Sigmoid colon (tissue), 3 donors: Measurements from ENCODE around the gene NRP2.

Source experiments
- POLR2A ChIP-seq, 2 donors: fragments of 450-650 bp; IDR thresholded peaks; one replicate each; pipeline ENCODE4 v1.6.1; 2016; ENCODE audit warnings: antibody characterized with exemption in 2 of 2, mild to moderate bottlenecking in 2 of 2, moderate library complexity in 2 of 2
- TF ChIP-seq, protein P1 (sequence below), 4 experiments: fragments of 450-650 bp in 3 of 4; fragments of 200-600 bp in 1 of 4; IDR thresholded peaks; one replicate each; pipeline ENCODE4 v1.5.1; 2016 to 2019; ENCODE audit warnings: antibody characterized with exemption in 4 of 4, mild to moderate bottlenecking in 3 of 4, moderate library complexity in 2 of 4

DNA sequence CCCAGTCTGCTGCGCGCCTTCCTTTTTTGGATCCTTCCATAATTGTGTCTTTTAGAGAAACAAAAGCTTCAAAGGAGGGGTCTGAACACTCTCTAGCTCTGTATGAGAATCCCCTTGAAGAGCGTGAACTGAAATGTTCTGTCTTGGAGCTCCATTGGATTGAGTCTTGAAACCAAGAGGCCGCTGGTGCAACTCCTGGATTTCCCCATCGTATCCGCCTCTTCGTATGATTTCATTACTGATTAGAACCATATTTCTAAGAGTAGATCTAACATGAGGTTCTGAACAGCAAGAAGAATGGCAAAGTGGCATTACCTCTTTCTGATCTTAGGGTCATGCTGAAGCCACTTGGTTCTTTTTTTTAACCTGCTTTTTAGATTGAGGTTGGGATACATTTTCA is 31.4 kb upstream of the NRP2 start:
- TF ChIP-seq, protein P1, sequence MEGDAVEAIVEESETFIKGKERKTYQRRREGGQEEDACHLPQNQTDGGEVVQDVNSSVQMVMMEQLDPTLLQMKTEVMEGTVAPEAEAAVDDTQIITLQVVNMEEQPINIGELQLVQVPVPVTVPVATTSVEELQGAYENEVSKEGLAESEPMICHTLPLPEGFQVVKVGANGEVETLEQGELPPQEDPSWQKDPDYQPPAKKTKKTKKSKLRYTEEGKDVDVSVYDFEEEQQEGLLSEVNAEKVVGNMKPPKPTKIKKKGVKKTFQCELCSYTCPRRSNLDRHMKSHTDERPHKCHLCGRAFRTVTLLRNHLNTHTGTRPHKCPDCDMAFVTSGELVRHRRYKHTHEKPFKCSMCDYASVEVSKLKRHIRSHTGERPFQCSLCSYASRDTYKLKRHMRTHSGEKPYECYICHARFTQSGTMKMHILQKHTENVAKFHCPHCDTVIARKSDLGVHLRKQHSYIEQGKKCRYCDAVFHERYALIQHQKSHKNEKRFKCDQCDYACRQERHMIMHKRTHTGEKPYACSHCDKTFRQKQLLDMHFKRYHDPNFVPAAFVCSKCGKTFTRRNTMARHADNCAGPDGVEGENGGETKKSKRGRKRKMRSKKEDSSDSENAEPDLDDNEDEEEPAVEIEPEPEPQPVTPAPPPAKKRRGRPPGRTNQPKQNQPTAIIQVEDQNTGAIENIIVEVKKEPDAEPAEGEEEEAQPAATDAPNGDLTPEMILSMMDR (IDR thresholded peaks at IDR 0.05), result no peak
- TF ChIP-seq POLR2A (IDR thresholded peaks at IDR 0.05), result no peak
